Dedifferentiated amniotic fluid mesenchymal stem cell (primary cell): Measurements from ENCODE around the gene RGN.
A peak's percentile ranks its signal among the peaks of the same experiment; 100 is the strongest.
"Not testable (repeated sequence)": the region's sequence is repeated elsewhere in the genome, so short reads cannot be mapped to it uniquely, and the experiment has no call there.

Source experiments
- DNase-seq: peaks from one replicate; pipeline ENCODE4 v3.0.0-alpha.2; 2016; ENCODE audit errors: extremely low spot score

The RGN gene

DNA sequence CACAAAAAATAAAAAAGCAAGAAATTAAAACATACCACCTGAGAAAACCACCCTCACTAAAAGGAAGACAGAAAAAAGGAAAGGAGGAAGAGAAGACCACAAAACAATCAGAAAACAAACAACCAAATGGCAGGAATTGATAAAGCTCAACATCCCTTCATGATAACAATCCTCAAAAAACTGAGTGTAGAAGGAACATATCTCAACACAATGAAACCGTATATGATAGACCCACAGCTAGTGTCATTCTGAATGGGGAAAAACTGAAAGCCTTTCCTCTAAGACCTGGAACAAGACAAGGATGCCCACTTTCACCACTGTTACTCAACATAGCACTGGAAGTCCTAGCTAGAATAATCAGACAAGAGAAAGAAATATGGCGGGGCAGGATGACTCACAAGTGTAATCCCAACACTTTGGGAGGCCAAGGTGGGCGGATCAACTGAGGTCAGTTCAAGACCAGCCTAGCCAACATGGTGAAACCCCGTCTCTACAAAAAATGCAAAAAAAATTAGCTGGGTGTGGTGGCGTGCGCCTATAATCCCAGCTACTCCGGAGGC, 38.4 kb downstream of the RGN start:
- not testable (repeated sequence) for DNase-seq

DNA sequence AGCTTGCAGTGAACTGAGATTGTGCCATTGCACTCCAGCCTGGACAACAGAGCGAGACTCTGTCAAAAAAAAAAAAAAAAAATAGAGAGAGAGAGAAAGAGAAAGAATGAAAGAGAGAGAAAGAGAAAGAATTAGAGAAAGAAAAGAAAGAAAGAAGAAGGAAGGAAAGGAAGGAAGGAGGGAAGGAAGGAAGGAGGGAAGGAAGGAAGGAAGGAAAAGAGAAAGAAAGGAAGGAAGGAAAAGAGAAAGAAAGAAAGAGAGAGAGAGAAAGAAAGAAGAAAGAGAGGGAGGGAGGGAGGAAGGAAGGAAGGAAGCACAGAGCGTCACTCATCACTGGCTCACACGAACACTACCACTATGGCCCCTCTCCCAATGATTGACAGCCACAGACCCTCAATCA, 46.2 kb downstream of the RGN start:
- not testable (repeated sequence) for DNase-seq

DNA sequence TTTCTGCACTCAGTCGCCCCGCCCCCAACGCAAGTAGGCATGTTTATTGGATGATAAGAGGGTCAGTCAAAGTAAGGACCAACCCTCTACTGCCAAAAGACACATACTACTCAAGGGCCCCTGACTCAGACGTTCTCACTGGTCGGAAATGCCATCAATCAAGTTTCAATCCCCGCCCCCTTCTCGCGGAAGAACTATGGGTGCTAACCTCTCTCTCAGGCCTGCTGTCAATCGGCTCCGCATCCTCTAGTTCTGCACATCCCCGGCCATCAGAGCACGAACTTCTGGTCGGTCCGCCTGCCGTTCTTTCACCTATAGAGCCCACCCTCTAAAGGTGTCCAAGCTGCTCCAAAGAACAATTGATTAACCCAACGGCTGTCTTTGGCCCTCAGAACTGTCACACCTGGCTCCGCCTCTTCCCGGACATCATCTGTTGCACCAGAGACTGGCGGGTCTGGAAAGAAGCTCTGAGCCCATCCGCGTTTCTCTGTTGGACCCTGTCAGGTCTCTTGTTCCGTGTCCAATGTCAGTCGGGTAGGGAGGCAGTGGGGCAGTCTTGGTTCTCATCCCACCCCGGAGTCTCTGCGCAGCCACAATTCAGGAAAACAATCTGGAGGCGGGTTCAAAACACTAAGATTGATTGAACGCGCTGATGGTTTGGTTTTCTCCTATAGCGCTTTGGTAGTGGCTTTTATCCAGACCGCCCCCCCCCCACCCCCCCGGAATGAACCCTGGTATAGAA, 51.1 kb downstream of the RGN start:
- DNase-seq, result peak; percentile 95

DNA sequence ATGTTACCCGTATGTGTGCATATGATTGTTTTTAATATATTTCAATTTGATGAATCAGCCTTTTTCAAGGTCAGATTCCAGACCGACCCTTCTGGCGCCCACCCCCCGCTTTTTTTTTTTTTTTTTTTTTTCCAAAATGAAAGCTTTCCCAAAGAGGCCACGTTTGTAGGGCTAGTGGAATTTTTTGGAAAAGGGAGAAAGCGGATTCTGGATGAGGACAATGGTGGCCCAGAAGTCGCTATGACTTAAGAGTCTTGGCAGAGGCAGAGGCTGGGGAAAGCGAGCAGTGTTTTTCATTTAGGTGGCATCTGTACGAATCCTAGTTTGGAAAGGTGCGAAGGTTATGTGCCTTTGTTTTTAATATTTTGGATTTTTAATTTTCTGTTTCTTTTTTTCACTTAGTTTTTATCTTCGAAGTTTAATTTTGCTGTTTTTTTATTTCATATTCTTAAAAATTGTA, 51.7 kb downstream of the RGN start:
- no peak for DNase-seq

DNA sequence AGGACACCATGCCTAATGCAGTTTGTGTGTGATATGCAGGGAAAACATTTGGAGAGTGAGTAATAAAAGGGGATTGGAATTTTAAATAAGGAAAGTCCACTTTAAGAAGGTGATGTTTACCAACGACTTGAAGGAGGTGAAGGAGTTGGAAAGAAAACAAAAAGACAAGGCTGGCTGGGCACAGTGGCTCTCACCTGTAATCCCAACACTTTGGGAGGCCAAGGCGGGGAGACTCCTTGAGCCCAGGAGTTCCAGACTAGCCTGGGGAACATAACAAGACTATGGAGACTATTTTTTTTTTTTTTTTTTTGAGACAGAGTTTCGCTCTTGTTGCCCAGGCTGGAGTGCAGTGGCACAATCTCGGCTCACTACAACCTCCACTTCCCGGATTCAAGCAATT, 55.2 kb downstream of the RGN start:
- DNase-seq, result no peak

DNA sequence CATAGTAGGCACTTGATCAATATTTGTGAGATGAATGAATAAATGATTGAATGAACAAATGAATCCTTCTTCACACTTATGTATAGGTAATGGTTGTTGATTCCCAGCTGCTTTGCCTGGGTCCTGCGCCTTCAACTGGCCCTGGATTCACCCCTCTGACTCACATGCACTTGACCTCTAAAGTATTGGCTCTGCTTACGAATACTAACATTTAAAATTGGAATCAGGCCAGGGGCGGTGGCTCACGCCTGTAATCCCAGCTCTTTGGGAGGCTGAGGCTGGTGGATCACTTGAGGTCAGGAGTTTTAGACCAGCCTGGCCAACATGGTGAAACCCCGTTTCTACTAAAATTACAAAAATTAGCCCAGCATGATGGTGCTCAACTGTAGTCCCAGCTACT, 57.4 kb downstream of the RGN start:
- DNase-seq, result not testable (repeated sequence)

DNA sequence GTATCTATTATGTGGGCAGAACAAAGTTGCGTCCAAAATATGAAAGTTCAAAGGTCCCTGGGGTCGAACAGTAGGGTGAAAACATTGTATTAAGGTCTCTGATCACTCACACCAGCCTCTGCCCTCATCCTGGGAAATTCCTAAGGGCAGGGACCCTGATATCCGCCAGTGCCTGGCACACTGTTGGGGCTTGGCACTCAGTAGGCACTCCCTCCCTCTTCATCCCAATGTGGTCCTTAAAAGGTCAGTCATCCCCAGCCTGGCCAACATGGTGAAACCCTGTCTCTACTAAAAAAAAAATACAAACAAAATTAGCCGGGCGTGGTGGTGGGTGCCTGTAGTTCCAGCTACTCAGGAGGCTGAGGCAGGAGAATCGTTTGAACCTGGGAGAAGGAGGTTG, 59.9 kb downstream of the RGN start:
- no peak for DNase-seq
